HG03175 (cell line): Measurements from ENCODE around the gene TBXA2R.
"Not testable (repeated sequence)": the region's sequence is repeated elsewhere in the genome, so short reads cannot be mapped to it uniquely, and the experiment has no call there.

ENCODE experiments used
- ATAC-seq: cut with Tn5 transposase; IDR thresholded peaks from one replicate; pipeline ENCODE4 v1.9.1; 2021; ENCODE audit warnings: mild to moderate bottlenecking, moderate library complexity; ENCODE audit not compliant: unreplicated experiment

Gene TBXA2R

DNA sequence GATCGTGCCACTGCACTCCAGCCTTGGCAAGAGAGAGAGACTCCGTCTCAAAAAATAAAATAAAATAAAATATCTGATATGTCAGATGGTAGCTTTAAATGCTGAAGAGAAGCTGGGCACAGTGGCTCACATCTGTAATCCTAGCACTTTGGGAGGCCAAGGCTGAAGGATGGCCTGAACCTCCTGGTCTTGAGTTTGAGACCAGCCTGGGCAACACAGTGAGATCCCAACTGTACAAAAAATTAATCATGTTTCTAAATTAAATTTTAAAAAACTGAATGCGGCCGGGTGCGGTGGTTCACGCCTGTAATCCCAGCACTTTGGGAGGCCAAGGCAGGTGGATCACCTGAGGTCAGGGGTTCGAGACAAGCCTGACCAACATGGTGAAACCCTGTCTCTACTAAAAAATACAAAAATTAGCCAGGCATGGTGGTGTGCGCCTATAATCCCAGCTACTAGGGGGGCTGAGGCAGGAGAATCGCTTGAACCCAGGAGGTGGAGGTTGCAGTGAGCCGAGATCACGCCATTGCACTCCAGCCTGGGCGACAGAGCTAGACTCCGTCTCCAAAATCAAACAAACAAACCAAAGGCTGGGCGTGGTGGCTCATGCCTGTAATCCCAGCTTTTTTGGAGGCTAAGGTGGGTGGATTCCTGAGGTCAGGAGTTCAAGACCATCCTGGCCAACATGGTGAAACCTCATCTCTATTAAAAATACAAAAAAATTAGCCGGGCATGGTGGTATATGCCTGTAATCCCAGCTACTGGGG, 22.5 kb downstream of the TBXA2R start:
- not testable (repeated sequence) for ATAC-seq

- not testable (repeated sequence) for ATAC-seq
Observed at GRCh38 chr19:3581792-3582191, 24.9 kb downstream of the TBXA2R start.

- no peak for ATAC-seq
Observed at GRCh38 chr19:3580156-3580934, 26.3 kb downstream of the TBXA2R start.

DNA sequence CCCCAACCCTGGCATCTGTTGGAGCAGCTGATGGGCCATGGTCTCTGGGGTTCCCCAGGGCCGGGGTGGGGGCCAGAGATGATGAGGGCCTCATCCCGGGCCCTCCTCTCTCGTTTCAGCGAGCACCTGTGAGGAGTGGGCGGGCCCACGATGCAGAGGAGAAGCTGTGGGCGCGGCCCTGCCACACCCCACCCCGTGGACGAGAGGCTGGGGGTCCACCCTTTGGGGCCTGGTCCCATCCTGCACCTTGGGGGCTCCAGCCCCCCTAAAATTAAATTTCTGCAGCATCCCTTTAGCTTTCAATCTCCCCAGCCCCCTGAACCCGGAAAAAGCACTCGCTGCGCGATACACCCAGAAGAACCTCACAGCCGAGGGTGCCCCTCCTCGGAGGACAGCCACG, 28.3 kb downstream of the TBXA2R start:
- no peak for ATAC-seq

DNA sequence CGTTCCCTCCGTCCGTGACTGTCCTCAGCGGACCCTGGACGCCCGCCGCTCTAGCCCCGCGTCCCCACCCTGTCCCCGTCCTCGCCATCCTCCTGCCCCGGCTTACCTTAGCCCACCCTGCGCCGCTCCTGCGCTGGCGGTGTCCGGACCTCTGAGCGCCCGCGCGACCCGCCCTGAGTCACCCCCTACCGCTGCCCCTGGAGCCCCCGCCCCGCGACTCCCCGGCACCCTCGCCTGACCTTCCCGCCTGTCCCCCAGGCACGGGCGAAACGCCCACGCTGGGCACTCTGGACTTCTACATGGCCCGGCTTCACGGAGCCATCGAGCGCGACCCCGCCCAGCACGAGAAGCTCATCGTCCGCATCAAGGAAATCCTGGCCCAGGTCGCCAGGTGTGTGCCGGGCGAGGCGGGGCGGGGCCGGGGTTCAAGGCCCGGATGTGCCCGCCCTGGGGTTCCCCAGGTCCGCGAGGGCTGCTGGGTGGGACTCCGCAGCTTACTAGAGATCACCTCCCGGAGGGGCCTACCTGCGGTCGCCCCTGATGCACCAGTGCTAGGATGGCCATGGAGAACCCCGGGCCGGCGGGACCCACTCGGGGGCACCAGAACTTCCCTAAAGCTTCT, 28.8 kb downstream of the TBXA2R start:
- no peak for ATAC-seq

DNA sequence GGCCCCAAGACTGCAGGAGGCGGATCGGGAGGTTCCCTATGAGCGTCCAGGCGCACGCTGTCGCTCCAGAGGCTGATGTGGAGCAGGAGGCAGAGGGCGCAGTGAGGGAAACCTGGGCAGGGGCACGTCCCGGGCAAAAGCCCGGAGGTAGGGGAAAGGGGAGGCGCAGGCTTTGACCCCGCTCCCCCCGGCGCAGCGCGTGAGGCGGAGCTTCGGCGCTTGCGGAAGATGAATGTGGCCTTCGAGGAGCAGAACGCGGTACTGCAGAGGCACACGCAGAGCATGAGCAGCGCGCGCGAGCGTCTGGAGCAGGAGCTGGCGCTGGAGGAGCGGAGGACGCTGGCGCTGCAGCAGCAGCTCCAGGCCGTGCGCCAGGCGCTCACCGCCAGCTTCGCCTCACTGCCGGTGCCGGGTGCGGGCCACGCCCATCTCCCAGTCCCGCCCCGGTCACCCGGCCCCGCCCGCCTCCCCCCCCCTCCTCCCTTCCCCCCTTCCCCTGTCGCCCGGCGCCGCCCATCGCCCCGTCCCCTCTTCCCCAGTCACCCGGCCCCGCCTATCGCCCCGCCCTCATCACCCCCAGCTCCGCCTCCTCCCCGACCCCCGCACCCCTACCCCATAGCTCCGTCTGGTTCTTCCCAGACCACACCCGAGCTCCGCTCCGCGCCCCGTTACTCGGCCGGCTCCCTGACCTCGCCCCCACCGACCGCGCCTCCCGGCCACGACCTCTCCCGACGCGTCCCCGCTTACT, 29.8 kb downstream of the TBXA2R start:
- ATAC-seq, result no peak

GRCh38 chr19:3575949-3576673, 30.6 kb downstream of the TBXA2R start:
- ATAC-seq, result no peak

- ATAC-seq, result no peak
Observed at GRCh38 chr19:3575260-3575741, 31.4 kb downstream of the TBXA2R start.

- no peak for ATAC-seq
Observed at GRCh38 chr19:3573858-3574637, 32.6 kb downstream of the TBXA2R start.

- peak; percentile 8 for ATAC-seq
Observed at GRCh38 chr19:3573162-3573857, 33.4 kb downstream of the TBXA2R start.

- no peak for ATAC-seq
Observed at GRCh38 chr19:3572855-3573161, 33.9 kb downstream of the TBXA2R start, which contains the start of gene HMG20B. HMG20B (plus strand) TSS chr19:3572944; CDS start chr19:3573310, 366 bp downstream.

GRCh38 chr19:3572132-3572854, 34.4 kb downstream of the TBXA2R start:
- peak; percentile 93 for ATAC-seq

- no peak for ATAC-seq
Observed at GRCh38 chr19:3570606-3571011, 36.1 kb downstream of the TBXA2R start.

DNA sequence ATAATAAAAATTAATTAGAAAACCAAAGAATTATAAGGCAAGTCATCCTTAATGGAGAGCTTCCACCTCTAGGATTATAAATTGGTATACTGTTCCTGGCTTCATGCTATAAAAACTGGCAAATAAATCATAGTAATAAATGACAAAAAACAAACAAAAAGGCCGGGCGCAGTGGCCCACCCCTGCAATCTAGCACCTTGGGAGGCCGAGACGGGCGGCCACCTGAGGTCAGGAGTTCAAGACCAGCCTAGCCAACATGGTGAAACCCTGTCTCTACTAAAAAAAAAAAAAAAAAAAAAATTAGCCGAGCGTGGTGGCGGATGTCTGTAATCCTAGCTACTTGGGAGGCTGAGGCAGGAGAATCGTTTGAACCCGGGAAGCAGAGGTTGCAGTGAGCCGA, 36.6 kb downstream of the TBXA2R start:
- ATAC-seq, result not testable (repeated sequence)

DNA sequence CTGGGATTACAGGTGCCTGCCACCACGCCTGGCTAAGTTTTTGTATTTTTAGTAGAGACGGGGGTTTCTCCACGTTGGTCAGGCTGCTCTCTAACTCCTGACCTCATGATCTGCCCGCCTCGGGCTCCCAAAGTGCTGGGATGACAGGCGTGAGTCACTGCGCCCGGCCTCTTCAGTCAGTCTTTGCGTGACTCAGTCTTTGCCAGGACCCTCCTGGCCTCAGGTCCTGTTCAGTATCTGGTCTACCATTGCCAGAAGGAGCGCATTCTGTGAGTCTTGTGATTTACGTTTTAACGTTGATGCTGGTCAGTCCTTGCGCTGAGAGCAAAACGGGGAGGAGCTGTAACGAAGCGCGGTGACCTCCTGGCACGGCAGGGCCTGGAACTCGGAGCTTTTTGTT, 41.5 kb downstream of the TBXA2R start:
- no peak for ATAC-seq

DNA sequence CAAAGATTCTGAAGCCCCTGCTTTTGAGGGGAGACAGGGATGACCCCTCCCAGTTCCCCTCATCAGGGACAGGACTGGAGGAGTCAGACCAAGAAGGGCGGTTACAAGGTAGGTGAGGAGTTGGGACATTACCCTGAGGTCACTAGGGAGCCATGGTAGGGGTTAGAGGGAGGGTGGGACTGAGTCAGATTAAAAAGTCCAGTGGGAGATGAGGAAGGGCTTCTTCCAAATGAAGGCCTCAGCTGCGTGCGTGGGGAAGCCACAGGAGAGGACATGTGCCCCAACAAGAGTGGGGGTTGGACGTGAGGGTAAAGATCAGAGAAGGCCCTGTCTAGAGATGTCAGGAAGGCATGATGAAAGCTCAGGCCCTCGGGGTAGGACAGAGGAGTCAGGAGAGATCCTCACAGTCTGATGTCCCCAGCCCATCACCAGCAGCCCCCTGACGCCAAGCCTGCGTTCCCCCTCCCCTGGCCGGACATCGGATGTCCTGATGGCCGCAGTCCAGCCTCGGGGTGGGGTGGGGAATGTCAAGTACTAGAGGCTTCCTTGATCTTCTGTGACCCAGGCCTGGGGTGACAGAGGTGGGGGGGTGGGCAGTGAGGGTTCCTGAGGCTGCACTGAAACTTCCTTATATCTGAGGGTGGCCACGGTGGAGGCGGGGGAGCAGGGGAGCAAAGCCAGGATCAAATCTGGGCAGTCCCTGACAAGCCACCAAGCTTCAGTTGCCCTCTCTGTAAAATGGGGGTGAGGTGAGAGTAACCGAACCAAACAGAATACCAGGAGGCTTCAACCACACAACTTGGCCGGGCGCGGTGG, 42.8 kb downstream of the TBXA2R start:
- ATAC-seq, result no peak

GRCh38 chr19:3557461-3558248, 49.0 kb downstream of the TBXA2R start, which contains the start of gene MFSD12:
MFSD12 (minus strand) TSS chr19:3557586; CDS start chr19:3557403, 183 bp downstream.
- ATAC-seq, result peak; percentile 89
